ENCODE results near the gene MEIKIN. TPM values are rescaled to one million over a fixed set of nuclear protein-coding genes. Genes with fewer than 3 reads are reported as not detected.
A peak's percentile ranks its signal among the peaks of the same experiment; 100 is the strongest.

The MEIKIN gene
- polyA plus RNA-seq, 1 donor (not counting 4 experiments of a cell fraction or from before 2014, with no cell fraction given): not detected

DNA sequence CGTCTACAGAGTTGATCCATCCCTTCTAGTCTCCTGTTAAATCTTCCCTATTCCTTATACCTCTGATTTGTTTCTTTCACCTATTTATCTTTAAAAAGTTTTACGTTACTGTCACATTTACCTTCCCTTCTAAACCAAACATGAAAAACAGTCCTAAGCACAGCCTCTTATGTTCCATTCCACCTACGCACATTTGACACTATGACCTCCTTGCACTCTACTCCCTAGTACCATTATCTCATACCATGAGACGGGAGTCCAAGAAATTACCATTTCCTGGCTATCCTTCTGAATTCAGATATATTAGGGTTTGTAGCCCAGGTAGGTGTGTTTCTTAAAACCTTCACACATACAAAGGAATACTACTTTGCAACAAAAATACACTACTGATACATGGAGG is 173.8 kb downstream of the MEIKIN start:
- TF ChIP-seq, protein P1, sequence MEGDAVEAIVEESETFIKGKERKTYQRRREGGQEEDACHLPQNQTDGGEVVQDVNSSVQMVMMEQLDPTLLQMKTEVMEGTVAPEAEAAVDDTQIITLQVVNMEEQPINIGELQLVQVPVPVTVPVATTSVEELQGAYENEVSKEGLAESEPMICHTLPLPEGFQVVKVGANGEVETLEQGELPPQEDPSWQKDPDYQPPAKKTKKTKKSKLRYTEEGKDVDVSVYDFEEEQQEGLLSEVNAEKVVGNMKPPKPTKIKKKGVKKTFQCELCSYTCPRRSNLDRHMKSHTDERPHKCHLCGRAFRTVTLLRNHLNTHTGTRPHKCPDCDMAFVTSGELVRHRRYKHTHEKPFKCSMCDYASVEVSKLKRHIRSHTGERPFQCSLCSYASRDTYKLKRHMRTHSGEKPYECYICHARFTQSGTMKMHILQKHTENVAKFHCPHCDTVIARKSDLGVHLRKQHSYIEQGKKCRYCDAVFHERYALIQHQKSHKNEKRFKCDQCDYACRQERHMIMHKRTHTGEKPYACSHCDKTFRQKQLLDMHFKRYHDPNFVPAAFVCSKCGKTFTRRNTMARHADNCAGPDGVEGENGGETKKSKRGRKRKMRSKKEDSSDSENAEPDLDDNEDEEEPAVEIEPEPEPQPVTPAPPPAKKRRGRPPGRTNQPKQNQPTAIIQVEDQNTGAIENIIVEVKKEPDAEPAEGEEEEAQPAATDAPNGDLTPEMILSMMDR (optimal IDR thresholded peaks at IDR 0.05 in 1 of 3, IDR thresholded peaks at IDR 0.05 in 1 of 3, conservative IDR thresholded peaks at IDR 0.05 in 1 of 3; ENCODE audit: extremely low read depth in 1 of 3, insufficient read depth in 2 of 3, low read length in 3 of 3): no peak
- no peak for TF ChIP-seq EZH2 (IDR thresholded peaks at IDR 0.05; ENCODE audit: low read length)
- DNase-seq (ENCODE audit: low read depth, low spot score): no peak
- Histone ChIP-seq H3K9ac (ENCODE audit: control insufficient read depth, extremely low read depth, insufficient read depth, low read length) (no peak overlapping the region), H2AFZ (ENCODE audit: control insufficient read depth, low read length) (no peak overlapping the region), H3K9me1 (ENCODE audit: control insufficient read depth, extremely low read depth, insufficient read depth, low read length) (no peaks in the 10 kb centered on the region), H3K4me3 (ENCODE audit: control insufficient read depth in 2 of 3, extremely low read depth in 1 of 3, insufficient read depth in 2 of 3, low read depth in 1 of 3, low read length in 3 of 3) (no peak overlapping the region), H4K20me1 (ENCODE audit: control insufficient read depth, extremely low read depth, insufficient read depth, low read length) (peaks cover 2% of the 10 kb centered on the region), H3K79me2 (ENCODE audit: control insufficient read depth, insufficient read depth, low read length) (peaks cover 83% of the 10 kb centered on the region), H3K9me3 (ENCODE audit: control insufficient read depth, low read depth, low read length) (no peaks in the 10 kb centered on the region), H3K36me3 (ENCODE audit: control insufficient read depth in 2 of 2, extremely low read depth in 1 of 2, insufficient read depth in 2 of 2, low read length in 2 of 2) (no peaks in the 10 kb centered on the region), H3K27ac (ENCODE audit: control insufficient read depth, insufficient read depth, low read length) (no peak overlapping the region), H3K4me1 (ENCODE audit: control insufficient read depth, extremely low read depth, insufficient read depth, low read length) (peaks cover 5% of the 10 kb centered on the region), H3K4me2 (ENCODE audit: control insufficient read depth, extremely low read depth, insufficient read depth, low read depth, low read length) (no peak overlapping the region), H3K27me3 (ENCODE audit: control insufficient read depth, extremely low read depth, insufficient read depth, low read length) (no peaks in the 10 kb centered on the region)
- FAIRE-seq: no peak
- dilution Hi-C loops (cut with MboI; ENCODE audit: extremely low pct_ligation_motif_present, low sequenced_read_pairs): no loop called here

DNA sequence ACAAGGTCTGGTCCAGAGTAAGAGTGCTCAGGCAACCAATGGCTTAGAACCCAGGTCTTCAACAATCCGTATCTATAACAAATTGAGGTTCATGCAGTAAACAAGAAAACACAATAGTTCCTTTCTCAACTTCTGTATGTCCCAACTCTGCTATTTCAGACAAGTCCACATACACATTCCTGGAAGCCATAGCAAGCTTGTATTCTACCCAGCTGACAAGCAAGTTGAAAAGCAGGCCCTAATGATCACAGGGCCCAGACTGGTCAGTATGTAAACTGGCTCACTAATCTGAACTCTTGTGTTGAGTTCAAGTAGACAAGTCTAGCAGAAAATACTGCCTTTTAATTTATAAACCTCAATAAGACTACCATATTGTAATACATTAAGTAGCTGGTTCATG is 175.5 kb downstream of the MEIKIN start:
- H3K9me3 ChIP-seq (ENCODE audit: control insufficient read depth, low read depth, low read length): no peaks in the 10 kb centered on the region
- FAIRE-seq: peak; percentile 17
- peaks cover 12% of the 10 kb centered on the region for H3K4me1 ChIP-seq (ENCODE audit: control insufficient read depth, extremely low read depth, insufficient read depth, low read length)
- TF ChIP-seq, protein P1 (optimal IDR thresholded peaks at IDR 0.05 in 1 of 3, IDR thresholded peaks at IDR 0.05 in 1 of 3, conservative IDR thresholded peaks at IDR 0.05 in 1 of 3; ENCODE audit: extremely low read depth in 1 of 3, insufficient read depth in 2 of 3, low read length in 3 of 3): no peak
- TF ChIP-seq EZH2 (IDR thresholded peaks at IDR 0.05; ENCODE audit: low read length): no peak
- dilution Hi-C loops (cut with MboI; ENCODE audit: extremely low pct_ligation_motif_present, low sequenced_read_pairs): no loop called here
- peaks cover 80% of the 10 kb centered on the region for H3K79me2 ChIP-seq (ENCODE audit: control insufficient read depth, insufficient read depth, low read length)
- no peak for DNase-seq (ENCODE audit: low read depth, low spot score)
- no peak overlapping the region for H3K27ac ChIP-seq (ENCODE audit: control insufficient read depth, insufficient read depth, low read length)
- H3K9ac ChIP-seq (ENCODE audit: control insufficient read depth, extremely low read depth, insufficient read depth, low read length): no peak overlapping the region
- peaks cover 0 to 2% of the 10 kb centered on the region in 2 experiments for H3K36me3 ChIP-seq (ENCODE audit: control insufficient read depth in 2 of 2, extremely low read depth in 1 of 2, insufficient read depth in 2 of 2, low read length in 2 of 2)
- H4K20me1 ChIP-seq (ENCODE audit: control insufficient read depth, extremely low read depth, insufficient read depth, low read length): peaks cover 2% of the 10 kb centered on the region
- no peaks in the 10 kb centered on the region for H3K27me3 ChIP-seq (ENCODE audit: control insufficient read depth, extremely low read depth, insufficient read depth, low read length)
- H3K9me1 ChIP-seq (ENCODE audit: control insufficient read depth, extremely low read depth, insufficient read depth, low read length): no peaks in the 10 kb centered on the region
- no peak overlapping the region for H3K4me2 ChIP-seq (ENCODE audit: control insufficient read depth, extremely low read depth, insufficient read depth, low read depth, low read length)
- H3K4me3 ChIP-seq (ENCODE audit: control insufficient read depth in 2 of 3, extremely low read depth in 1 of 3, insufficient read depth in 2 of 3, low read depth in 1 of 3, low read length in 3 of 3): no peak overlapping the region
- H2AFZ ChIP-seq (ENCODE audit: control insufficient read depth, low read length): no peak overlapping the region

Data from keratinocyte (primary cell).